GM21786 (cell line): Measurements from ENCODE around the gene AAGAB.
"Not testable (repeated sequence)": the region's sequence is repeated elsewhere in the genome, so short reads cannot be mapped to it uniquely, and the experiment has no call there.

Experiments
- ATAC-seq: cut with Tn5 transposase; IDR thresholded peaks from one replicate; pipeline ENCODE4 v1.9.1; 2021; ENCODE audit not compliant: unreplicated experiment

AAGAB gene

GRCh38 chr15:67154249-67154648, 100.2 kb downstream of the AAGAB start:
- no peak for ATAC-seq

GRCh38 chr15:67153044-67153443, 101.4 kb downstream of the AAGAB start:
- ATAC-seq = not testable (repeated sequence)

- ATAC-seq = no peak
Measured at GRCh38 chr15:67152429-67152828, 102.0 kb downstream of the AAGAB start.
